H1 (cell line): Measurements from ENCODE around the gene HOXD4.

ENCODE experiments used
- CTCF ChIP-seq, 3 experiments: IDR thresholded peaks; 1 replicate in 2 of 3; 2 replicates in 1 of 3; pipeline versions ENCODE4 v1.5.1 to v1.6.1; 2011; ENCODE audit warnings: low read length in 3 of 3, mild to moderate bottlenecking in 3 of 3, inconsistent platforms in 2 of 3, low read depth in 1 of 3, moderate library complexity in 1 of 3; ENCODE audit not compliant: insufficient read depth in 1 of 3; ENCODE audit errors: control extremely low read depth in 1 of 3
- EZH2 ChIP-seq: fragments of 200-600 bp; sonication (generic); IDR thresholded peaks from 2 replicates; pipeline ENCODE4 v1.7.1; 2012; ENCODE audit warnings: low read depth, mild to moderate bottlenecking, moderate library complexity, low read length, inconsistent platforms; ENCODE audit not compliant: severe bottlenecking

- TF ChIP-seq CTCF (IDR thresholded peaks at IDR 0.05; ENCODE audit: control extremely low read depth in 1 of 3, insufficient read depth in 1 of 3, low read depth in 1 of 3, low read length in 3 of 3), result no peak
- peak; percentile 97 for TF ChIP-seq EZH2
These were observed 9.1 kb downstream of the HOXD4 start for GRCh38 chr2:176160251-176160985.
